Omental fat pad (tissue), 4 donors: Measurements from ENCODE around the gene HBQ1. TPM values are rescaled to one million over a fixed set of nuclear protein-coding genes. Genes with fewer than 3 reads are reported as not detected.

Experiments
- ATAC-seq: fragments of 150-250 bp; one replicate; pipeline ENCODE4 v1.9.1; 2016; ENCODE audit warnings: mild to moderate bottlenecking, moderate library complexity; ENCODE audit not compliant: low FRiP score
- DNase-seq: peaks from one replicate; pipeline ENCODE4 v3.0.0-alpha.2; 2019; ENCODE audit warnings: low spot score
- total RNA-seq, 4 donors: library from RNA; depleted of rRNA; stranded (reverse); fragments of >200 nt; gene quantifications; one replicate each; pipeline ENCODE4 v1.1.0, GENCODE V29; 2016
- TF ChIP-seq, protein P1 (sequence below), 3 donors: fragments of 450-650 bp; IDR thresholded peaks; one replicate each; pipeline ENCODE4 v1.5.1; 2016 to 2017; ENCODE audit warnings: antibody characterized with exemption in 3 of 3, mild to moderate bottlenecking in 3 of 3, moderate library complexity in 2 of 3

The HBQ1 gene
- 1 to 10 TPM in 1 of 4 donors, not detected in 3; 3.0 TPM for total RNA-seq

DNA sequence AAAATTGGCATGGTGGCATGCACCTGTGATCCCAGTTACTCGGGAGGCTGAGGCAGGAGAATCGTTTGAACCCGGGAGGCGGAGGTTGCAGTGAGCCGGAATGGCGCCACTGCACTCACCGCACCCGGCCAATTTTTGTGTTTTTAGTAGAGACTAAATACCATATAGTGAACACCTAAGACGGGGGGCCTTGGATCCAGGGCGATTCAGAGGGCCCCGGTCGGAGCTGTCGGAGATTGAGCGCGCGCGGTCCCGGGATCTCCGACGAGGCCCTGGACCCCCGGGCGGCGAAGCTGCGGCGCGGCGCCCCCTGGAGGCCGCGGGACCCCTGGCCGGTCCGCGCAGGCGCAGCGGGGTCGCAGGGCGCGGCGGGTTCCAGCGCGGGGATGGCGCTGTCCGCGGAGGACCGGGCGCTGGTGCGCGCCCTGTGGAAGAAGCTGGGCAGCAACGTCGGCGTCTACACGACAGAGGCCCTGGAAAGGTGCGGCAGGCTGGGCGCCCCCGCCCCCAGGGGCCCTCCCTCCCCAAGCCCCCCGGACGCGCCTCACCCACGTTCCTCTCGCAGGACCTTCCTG lies at the start of gene HBQ1:
TSS of gene HBQ1 (plus strand) at position 359 of the 575 bp plus-strand sequence. CDS start at position 387, 28 bp downstream.
- DNase-seq, result no peak
- TF ChIP-seq, protein P1, sequence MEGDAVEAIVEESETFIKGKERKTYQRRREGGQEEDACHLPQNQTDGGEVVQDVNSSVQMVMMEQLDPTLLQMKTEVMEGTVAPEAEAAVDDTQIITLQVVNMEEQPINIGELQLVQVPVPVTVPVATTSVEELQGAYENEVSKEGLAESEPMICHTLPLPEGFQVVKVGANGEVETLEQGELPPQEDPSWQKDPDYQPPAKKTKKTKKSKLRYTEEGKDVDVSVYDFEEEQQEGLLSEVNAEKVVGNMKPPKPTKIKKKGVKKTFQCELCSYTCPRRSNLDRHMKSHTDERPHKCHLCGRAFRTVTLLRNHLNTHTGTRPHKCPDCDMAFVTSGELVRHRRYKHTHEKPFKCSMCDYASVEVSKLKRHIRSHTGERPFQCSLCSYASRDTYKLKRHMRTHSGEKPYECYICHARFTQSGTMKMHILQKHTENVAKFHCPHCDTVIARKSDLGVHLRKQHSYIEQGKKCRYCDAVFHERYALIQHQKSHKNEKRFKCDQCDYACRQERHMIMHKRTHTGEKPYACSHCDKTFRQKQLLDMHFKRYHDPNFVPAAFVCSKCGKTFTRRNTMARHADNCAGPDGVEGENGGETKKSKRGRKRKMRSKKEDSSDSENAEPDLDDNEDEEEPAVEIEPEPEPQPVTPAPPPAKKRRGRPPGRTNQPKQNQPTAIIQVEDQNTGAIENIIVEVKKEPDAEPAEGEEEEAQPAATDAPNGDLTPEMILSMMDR (IDR thresholded peaks at IDR 0.05), result no peak
- ATAC-seq, result no peak

DNA sequence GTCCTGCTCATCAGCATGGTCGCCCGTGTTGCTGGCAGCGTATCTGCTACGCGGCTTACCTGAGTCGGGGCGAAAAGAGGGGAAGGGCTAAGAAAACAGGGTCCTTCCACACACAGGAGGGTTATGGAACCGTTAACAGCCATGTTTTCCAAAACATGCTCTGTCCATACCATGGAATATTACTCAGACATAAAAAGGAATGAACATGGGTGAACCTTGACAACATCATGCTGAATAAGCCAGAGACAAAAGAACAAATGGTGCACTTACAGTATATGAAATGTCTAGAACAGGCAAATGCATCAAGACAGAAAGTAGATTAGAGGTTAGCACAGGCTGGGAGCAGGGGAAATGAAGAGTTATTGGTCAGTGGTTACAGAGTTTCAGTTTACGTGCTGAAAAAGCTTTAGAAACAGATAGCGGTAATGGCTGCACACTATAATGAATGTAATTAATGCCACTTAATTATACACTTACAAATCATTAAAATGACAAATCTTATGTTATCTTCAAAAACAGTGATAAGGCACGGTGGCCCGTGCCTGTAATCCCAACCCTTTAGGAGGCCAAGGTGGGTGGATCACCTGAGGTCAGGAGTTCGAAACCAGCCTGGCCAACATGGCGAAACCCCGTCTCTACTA lies 49.6 kb upstream of the HBQ1 start:
- no peak for DNase-seq
- TF ChIP-seq, protein P1 (IDR thresholded peaks at IDR 0.05), result no peak
- ATAC-seq, result no peak

DNA sequence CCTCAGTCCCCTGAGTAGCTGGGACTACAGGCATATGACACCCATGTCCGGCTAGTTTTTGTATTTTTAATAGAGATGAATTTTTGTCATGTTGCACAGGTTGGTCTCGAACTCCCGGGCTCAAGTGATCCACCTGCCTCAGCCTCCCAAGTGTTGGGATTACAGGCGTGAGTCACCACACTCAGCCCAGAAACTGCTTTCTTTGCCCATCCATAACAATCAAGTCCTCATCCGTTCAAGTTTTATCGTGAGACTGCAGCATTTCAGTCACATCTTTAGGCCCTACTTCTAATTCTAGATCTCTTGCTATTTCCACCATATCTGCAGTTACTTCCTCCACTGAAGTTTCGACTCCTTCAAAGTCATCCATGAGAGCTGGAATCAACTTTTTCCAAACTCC lies 48.1 kb upstream of the HBQ1 start:
- TF ChIP-seq, protein P1 (IDR thresholded peaks at IDR 0.05), result no peak
- DNase-seq (no peak), ATAC-seq (no peak)

DNA sequence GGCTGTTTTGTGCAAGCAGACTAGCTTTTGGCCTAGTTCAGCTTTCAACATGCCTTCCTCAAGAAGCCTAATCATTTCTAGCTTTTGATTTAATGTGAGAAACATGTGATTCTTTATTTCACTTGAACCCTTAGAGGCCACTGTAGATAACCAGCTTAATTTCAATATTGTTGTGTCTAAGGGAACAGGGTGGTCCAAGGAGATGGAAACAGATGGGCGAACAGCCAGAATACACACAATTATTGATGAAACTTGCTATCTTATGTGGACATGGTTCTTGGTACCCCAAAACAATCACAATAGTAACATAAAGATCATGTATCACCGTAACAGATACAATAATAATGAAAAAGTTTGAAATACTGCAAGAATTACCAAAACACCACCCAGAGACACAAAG lies 46.5 kb upstream of the HBQ1 start:
- DNase-seq (no peak), ATAC-seq (no peak)
- TF ChIP-seq, protein P1 (IDR thresholded peaks at IDR 0.05), result no peak

DNA sequence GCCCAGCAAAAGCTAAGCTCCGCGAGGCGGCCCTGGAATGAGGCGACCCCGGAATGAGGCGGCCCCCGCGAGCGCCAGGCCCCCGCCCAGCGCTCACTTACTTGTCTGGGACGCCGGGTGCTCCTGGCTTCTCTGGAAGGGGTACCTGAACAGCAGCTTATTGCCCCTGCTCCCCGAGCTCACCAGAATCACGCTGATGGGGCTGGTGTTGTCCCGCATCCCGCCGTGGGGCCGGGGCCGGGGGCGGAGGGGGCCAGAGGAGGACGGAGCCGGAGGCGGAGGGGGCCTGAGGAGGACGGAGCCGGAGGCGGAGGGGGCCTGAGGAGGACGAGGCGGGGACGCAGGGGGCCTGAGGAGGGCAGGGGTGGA lies 42.2 kb upstream of the HBQ1 start:
- DNase-seq, result no peak
- ATAC-seq, result no peak
- TF ChIP-seq, protein P1 (IDR thresholded peaks at IDR 0.05), result no peak

DNA sequence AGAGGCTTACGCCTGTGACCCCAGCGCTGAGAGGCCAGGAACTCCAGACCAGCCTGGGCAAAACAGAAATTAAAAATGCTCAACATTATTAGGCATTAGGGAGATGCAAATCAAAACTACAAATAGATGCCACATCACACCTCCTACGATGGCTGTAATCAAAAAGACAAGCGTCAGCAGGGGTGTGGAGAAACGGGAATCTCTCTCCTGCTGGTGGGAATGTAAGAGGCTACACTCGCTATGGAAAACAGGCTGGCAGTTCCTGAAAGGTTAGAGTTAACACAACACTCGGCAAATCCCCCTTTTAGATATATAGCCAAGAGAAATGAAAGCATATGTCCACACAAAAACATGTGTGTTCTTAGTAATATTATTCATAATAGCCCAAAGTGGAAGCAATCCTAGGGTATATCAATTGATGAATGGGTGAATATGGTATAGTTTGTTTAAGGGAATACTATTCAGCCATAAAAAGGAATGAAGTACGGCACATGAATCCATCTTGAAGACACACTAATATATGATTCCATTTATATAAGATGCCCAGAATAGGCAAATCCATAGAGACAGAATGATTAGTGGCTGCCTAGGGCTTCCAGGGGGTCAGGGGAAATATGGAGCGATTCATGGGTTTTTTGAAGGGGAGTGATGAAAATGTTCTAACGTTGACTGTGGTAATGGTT lies 39.9 kb upstream of the HBQ1 start:
- DNase-seq (no peak), ATAC-seq (no peak)
- TF ChIP-seq, protein P1 (IDR thresholded peaks at IDR 0.05), result no peak
